ENCODE measurements around the gene CKLF. TPM values are rescaled to one million over a fixed set of nuclear protein-coding genes. Genes with fewer than 3 reads are reported as not detected.
"Not testable (repeated sequence)": the region's sequence is repeated elsewhere in the genome, so short reads cannot be mapped to it uniquely, and the experiment has no call there.

CKLF gene
- total and polyA plus RNA-seq, 2 experiments from 2014 or later = 64.2 to 108 TPM

DNA sequence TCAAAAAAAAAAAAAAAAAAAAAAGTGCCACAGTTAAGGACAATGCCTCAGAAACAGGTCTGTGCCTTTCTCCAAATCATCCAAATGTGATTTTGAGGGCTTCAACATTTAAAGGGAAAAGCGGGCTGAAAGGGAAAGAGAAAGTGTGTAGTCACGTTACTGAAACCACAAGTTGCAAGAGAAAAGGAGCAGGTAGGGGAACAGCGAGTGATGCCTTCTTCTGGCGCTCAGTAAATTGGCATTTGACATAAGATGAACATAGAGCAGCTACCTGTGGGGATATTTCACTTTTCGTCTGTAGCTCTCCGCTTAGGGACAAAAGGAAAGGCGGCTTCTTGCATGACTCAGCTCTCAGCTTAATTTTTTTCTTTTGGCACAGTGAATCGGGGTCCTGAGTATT is 37.9 kb downstream of the CKLF start:
- H3K4me3 ChIP-seq = no peak overlapping the region
- 89 to 93% methylated on average over 8 of the region's 8 CpGs for WGBS, 2 experiments (ENCODE audit: low coverage in 1 of 2, low lambda C conversion rate in 2 of 2, missing lambda C conversion rate in 2 of 2)

GRCh38 chr16:66591018-66591417 is 38.6 kb downstream of the CKLF start:
- Histone ChIP-seq H3K9ac (no peak overlapping the region), H3K27ac (no peak overlapping the region), H4K20me1 (ENCODE audit: insufficient read depth) (no peaks in the 10 kb centered on the region), H3K9me3 (ENCODE audit: low read depth) (no peaks in the 10 kb centered on the region), H3K9me2 (ENCODE audit: insufficient read depth) (no peaks in the 10 kb centered on the region), H3F3A (ENCODE audit: insufficient read depth) (no peaks in the 10 kb centered on the region), H3K4me2 (ENCODE audit: unreplicated experiment) (no peak overlapping the region), H3K36me3 (ENCODE audit: low read depth) (no peaks in the 10 kb centered on the region), H3K27me3 (replicated peaks; ENCODE audit: insufficient read depth) (no peaks in the 10 kb centered on the region), H3K79me2 (ENCODE audit: insufficient read depth) (no peaks in the 10 kb centered on the region), H3K4me3 (no peak overlapping the region), H3K4me1 (ENCODE audit: insufficient read depth) (no peaks in the 10 kb centered on the region), H2AFZ (no peak overlapping the region)
- in situ Hi-C loops (cut with MboI) = no loop called here
- WGBS, 2 experiments (ENCODE audit: low coverage in 1 of 2, low lambda C conversion rate in 2 of 2, missing lambda C conversion rate in 2 of 2) = 76 to 79% methylated on average over 4 of the region's 4 CpGs
- no peak for DNase-seq
- TF ChIP-seq EZH2phosphoT487 (IDR thresholded peaks at IDR 0.05; ENCODE audit: insufficient read depth, low read depth) = no peak
- no peak for TF ChIP-seq EZH2 (IDR thresholded peaks at IDR 0.05; ENCODE audit: insufficient read depth, poor library complexity, severe bottlenecking)

More for the DNA sequence above, 37.9 kb downstream of the CKLF start:
- no peaks in the 10 kb centered on the region for H3K79me2 ChIP-seq (ENCODE audit: insufficient read depth)
- H3K27me3 ChIP-seq (replicated peaks; ENCODE audit: insufficient read depth) = no peaks in the 10 kb centered on the region
- H3K4me1 ChIP-seq (ENCODE audit: insufficient read depth) = no peaks in the 10 kb centered on the region
- H3K4me2 ChIP-seq (ENCODE audit: unreplicated experiment) = no peak overlapping the region
- in situ Hi-C loops (cut with MboI) = no loop called here
- no peak overlapping the region for H2AFZ ChIP-seq
- no peaks in the 10 kb centered on the region for H4K20me1 ChIP-seq (ENCODE audit: insufficient read depth)
- H3K9ac ChIP-seq = no peak overlapping the region
- no peaks in the 10 kb centered on the region for H3K9me3 ChIP-seq (ENCODE audit: low read depth)
- H3K27ac ChIP-seq = no peak overlapping the region
- H3F3A ChIP-seq (ENCODE audit: insufficient read depth) = no peaks in the 10 kb centered on the region
- H3K9me2 ChIP-seq (ENCODE audit: insufficient read depth) = no peaks in the 10 kb centered on the region
- DNase-seq = no peak
- no peaks in the 10 kb centered on the region for H3K36me3 ChIP-seq (ENCODE audit: low read depth)
- no peak for TF ChIP-seq EZH2phosphoT487 (IDR thresholded peaks at IDR 0.05; ENCODE audit: insufficient read depth, low read depth)
- TF ChIP-seq EZH2 (IDR thresholded peaks at IDR 0.05; ENCODE audit: insufficient read depth, poor library complexity, severe bottlenecking) = no peak

GRCh38 chr16:66592241-66592640 is 39.9 kb downstream of the CKLF start:
- H3K9me3 ChIP-seq (ENCODE audit: low read depth) = no peaks in the 10 kb centered on the region
- no peaks in the 10 kb centered on the region for H3F3A ChIP-seq (ENCODE audit: insufficient read depth)
- H4K20me1 ChIP-seq (ENCODE audit: insufficient read depth) = no peaks in the 10 kb centered on the region
- TF ChIP-seq EZH2phosphoT487 (IDR thresholded peaks at IDR 0.05; ENCODE audit: insufficient read depth, low read depth) (no peak), EZH2 (IDR thresholded peaks at IDR 0.05; ENCODE audit: insufficient read depth, poor library complexity, severe bottlenecking) (no peak)
- no peaks in the 10 kb centered on the region for H3K79me2 ChIP-seq (ENCODE audit: insufficient read depth)
- no peak overlapping the region for H3K4me3 ChIP-seq
- no peak overlapping the region for H3K27ac ChIP-seq
- H3K4me1 ChIP-seq (ENCODE audit: insufficient read depth) = no peaks in the 10 kb centered on the region
- in situ Hi-C loops (cut with MboI) = no loop called here
- no peak overlapping the region for H3K9ac ChIP-seq
- no peak overlapping the region for H3K4me2 ChIP-seq (ENCODE audit: unreplicated experiment)
- H3K27me3 ChIP-seq (replicated peaks; ENCODE audit: insufficient read depth) = no peaks in the 10 kb centered on the region
- H2AFZ ChIP-seq = no peak overlapping the region
- DNase-seq = no peak
- H3K36me3 ChIP-seq (ENCODE audit: low read depth) = no peaks in the 10 kb centered on the region
- H3K9me2 ChIP-seq (ENCODE audit: insufficient read depth) = no peaks in the 10 kb centered on the region
- WGBS, 2 experiments (ENCODE audit: low coverage in 1 of 2, low lambda C conversion rate in 2 of 2, missing lambda C conversion rate in 2 of 2) = 87 to 88% methylated on average over 3 of the region's 3 CpGs

- Histone ChIP-seq H3K9ac (no peak overlapping the region), H3K9me3 (ENCODE audit: low read depth) (no peaks in the 10 kb centered on the region), H3K27ac (no peak overlapping the region), H3K4me2 (ENCODE audit: unreplicated experiment) (no peak overlapping the region), H3K27me3 (replicated peaks; ENCODE audit: insufficient read depth) (no peaks in the 10 kb centered on the region), H3K9me2 (ENCODE audit: insufficient read depth) (no peaks in the 10 kb centered on the region), H3K4me3 (no peak overlapping the region), H4K20me1 (ENCODE audit: insufficient read depth) (no peaks in the 10 kb centered on the region), H2AFZ (no peak overlapping the region), H3K79me2 (ENCODE audit: insufficient read depth) (no peaks in the 10 kb centered on the region), H3F3A (ENCODE audit: insufficient read depth) (no peaks in the 10 kb centered on the region), H3K36me3 (ENCODE audit: low read depth) (no peaks in the 10 kb centered on the region), H3K4me1 (ENCODE audit: insufficient read depth) (no peaks in the 10 kb centered on the region)
- in situ Hi-C loops (cut with MboI) = no loop called here
- WGBS, 2 experiments (ENCODE audit: low coverage in 1 of 2, low lambda C conversion rate in 2 of 2, missing lambda C conversion rate in 2 of 2) = 86 to 88% methylated on average over 3 of the region's 3 CpGs
- TF ChIP-seq EZH2 (IDR thresholded peaks at IDR 0.05; ENCODE audit: insufficient read depth, poor library complexity, severe bottlenecking) = no peak
- TF ChIP-seq EZH2phosphoT487 (IDR thresholded peaks at IDR 0.05; ENCODE audit: insufficient read depth, low read depth) = no peak
- no peak for DNase-seq
Observed at GRCh38 chr16:66592814-66593213, 40.4 kb downstream of the CKLF start.

DNA sequence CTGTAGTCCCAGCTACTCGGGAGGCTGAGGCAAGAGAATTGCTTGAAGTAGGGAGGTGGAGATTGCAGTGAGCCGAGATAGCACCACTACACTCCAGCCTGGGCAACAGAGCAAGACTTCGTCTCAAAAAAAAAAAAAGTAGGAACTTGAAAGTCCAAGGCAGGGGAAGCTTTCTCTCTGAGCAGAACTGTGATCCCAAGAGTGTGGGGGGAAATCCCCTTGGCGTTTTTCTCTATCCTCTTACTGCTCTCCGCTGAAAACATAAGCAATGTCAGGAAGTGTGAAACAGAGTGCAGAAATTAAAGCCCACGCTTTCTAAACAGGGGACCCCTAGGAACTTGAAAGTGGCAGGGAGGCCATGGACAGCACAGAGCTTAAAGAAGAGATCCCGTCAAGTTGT is 42.4 kb downstream of the CKLF start:
- WGBS, 2 experiments (ENCODE audit: low coverage in 1 of 2, low lambda C conversion rate in 2 of 2, missing lambda C conversion rate in 2 of 2) = 67 to 71% methylated on average over 7 of the region's 7 CpGs
- no peak overlapping the region for H3K9ac ChIP-seq
- in situ Hi-C loops (cut with MboI) = no loop called here

GRCh38 chr16:66596559-66596958 is 44.2 kb downstream of the CKLF start:
- H3K4me2 ChIP-seq (ENCODE audit: unreplicated experiment); DNase-seq; H3K4me1 ChIP-seq (ENCODE audit: insufficient read depth); H4K20me1 ChIP-seq (ENCODE audit: insufficient read depth); H3K27me3 ChIP-seq (replicated peaks; ENCODE audit: insufficient read depth); H3F3A ChIP-seq (ENCODE audit: insufficient read depth); H3K9ac ChIP-seq; in situ Hi-C loops (cut with MboI); H3K9me2 ChIP-seq (ENCODE audit: insufficient read depth); H3K27ac ChIP-seq; H3K4me3 ChIP-seq; H3K36me3 ChIP-seq (ENCODE audit: low read depth); H3K9me3 ChIP-seq (ENCODE audit: low read depth); H2AFZ ChIP-seq; H3K79me2 ChIP-seq (ENCODE audit: insufficient read depth): not testable (repeated sequence)
- WGBS, 2 experiments (ENCODE audit: low coverage in 1 of 2, low lambda C conversion rate in 2 of 2, missing lambda C conversion rate in 2 of 2) = 94 to 95% methylated on average over 4 of the region's 4 CpGs

More for the DNA sequence above, 42.4 kb downstream of the CKLF start:
- H3K4me2 ChIP-seq (ENCODE audit: unreplicated experiment) = no peak overlapping the region
- no peaks in the 10 kb centered on the region for H4K20me1 ChIP-seq (ENCODE audit: insufficient read depth)
- no peaks in the 10 kb centered on the region for H3K36me3 ChIP-seq (ENCODE audit: low read depth)
- no peaks in the 10 kb centered on the region for H3K27me3 ChIP-seq (replicated peaks; ENCODE audit: insufficient read depth)
- H3K4me1 ChIP-seq (ENCODE audit: insufficient read depth) = no peaks in the 10 kb centered on the region
- no peaks in the 10 kb centered on the region for H3K9me2 ChIP-seq (ENCODE audit: insufficient read depth)
- DNase-seq = no peak
- H3K27ac ChIP-seq = no peak overlapping the region
- H3K9me3 ChIP-seq (ENCODE audit: low read depth) = no peaks in the 10 kb centered on the region
- no peaks in the 10 kb centered on the region for H3K79me2 ChIP-seq (ENCODE audit: insufficient read depth)
- no peak overlapping the region for H3K4me3 ChIP-seq
- no peaks in the 10 kb centered on the region for H3F3A ChIP-seq (ENCODE audit: insufficient read depth)
- TF ChIP-seq EZH2 (IDR thresholded peaks at IDR 0.05; ENCODE audit: insufficient read depth, poor library complexity, severe bottlenecking) = no peak
- no peak for TF ChIP-seq EZH2phosphoT487 (IDR thresholded peaks at IDR 0.05; ENCODE audit: insufficient read depth, low read depth)
- H2AFZ ChIP-seq = no peak overlapping the region
